Thoracic aorta (tissue), 2 donors: Measurements from ENCODE around the gene SLC6A5. TPM values are rescaled to one million over a fixed set of nuclear protein-coding genes. Genes with fewer than 3 reads are reported as not detected.
"Not testable (repeated sequence)": the region's sequence is repeated elsewhere in the genome, so short reads cannot be mapped to it uniquely, and the experiment has no call there.

Experiments used
- ATAC-seq: fragments of 150-250 bp; one replicate; pipeline ENCODE4 v1.8.0; 2017; ENCODE audit warnings: low read depth; ENCODE audit not compliant: insufficient number of reproducible peaks, low FRiP score
- DNase-seq: peaks from one replicate; pipeline ENCODE4 v3.0.0-alpha.2; 2020; ENCODE audit warnings: low spot score
- H3K27ac ChIP-seq, 2 donors: fragments of 200-600 bp; sonication (generic); 1 replicate in 1 of 2; 2 replicates in 1 of 2; pipeline ENCODE4 v1.5.1; 2016; ENCODE audit warnings: mild to moderate bottlenecking in 2 of 2, moderate library complexity in 2 of 2
- H3K27me3 ChIP-seq: fragments of 200-600 bp; sonication (generic); replicated peaks from 2 replicates; pipeline ENCODE4 v1.6.0; 2016; ENCODE audit warnings: mild to moderate bottlenecking; ENCODE audit not compliant: insufficient read depth
- H3K36me3 ChIP-seq: fragments of 200-600 bp; sonication (generic); one replicate; pipeline ENCODE4 v1.5.1; 2016
- H3K4me1 ChIP-seq, 2 donors: fragments of 200-600 bp; sonication (generic); 1 replicate in 1 of 2; 2 replicates in 1 of 2; pipeline versions ENCODE4 v1.5.1 to v1.6.0; 2016; ENCODE audit warnings: low read depth in 2 of 2, mild to moderate bottlenecking in 1 of 2; ENCODE audit not compliant: control insufficient read depth in 1 of 2
- H3K4me3 ChIP-seq: fragments of 200-600 bp; sonication (generic); 2 replicates; pipeline ENCODE4 v1.5.1; 2016; ENCODE audit warnings: mild to moderate bottlenecking
- H3K9me3 ChIP-seq: fragments of 200-600 bp; sonication (generic); 2 replicates; pipeline ENCODE4 v1.5.1; 2016
- CTCF ChIP-seq: fragments of 200-600 bp; sonication (generic); IDR thresholded peaks from one replicate; pipeline ENCODE4 v1.5.1; 2019; ENCODE audit warnings: antibody characterized with exemption
- total RNA-seq, 2 donors: library from RNA; depleted of rRNA; stranded (reverse); fragments of >200 nt; gene quantifications; one replicate each; pipeline versions ENCODE4 v1.1.0 to v1.2.3, GENCODE V29; 2016

The SLC6A5 gene
- total RNA-seq, 2 donors from 2014 or later, result not detected

GRCh38 chr11:20566591-20567434, 32.6 kb upstream of the SLC6A5 start:
- Histone ChIP-seq H3K36me3 (no peaks in the 10 kb centered on the region), H3K4me1 (peaks cover 0 to 7% of the 10 kb centered on the region in 2 donors), H3K27me3 (no peaks in the 10 kb centered on the region), H3K27ac (peak overlapping the region in 1 of 2 donors; percentile 71), H3K4me3 (no peak overlapping the region), H3K9me3 (no peaks in the 10 kb centered on the region)
- ATAC-seq, result peak; percentile 79
- TF ChIP-seq CTCF, result no peak
- no peak for DNase-seq

GRCh38 chr11:20579725-20580124, 19.7 kb upstream of the SLC6A5 start:
- not testable (repeated sequence) for H3K27ac ChIP-seq, H3K9me3 ChIP-seq, ATAC-seq, H3K4me1 ChIP-seq, H3K27me3 ChIP-seq, DNase-seq, H3K4me3 ChIP-seq, H3K36me3 ChIP-seq

- Histone ChIP-seq H3K4me1 (no peaks in the 10 kb centered on the region), H3K27ac (no peak overlapping the region), H3K4me3 (no peak overlapping the region), H3K27me3 (no peaks in the 10 kb centered on the region), H3K9me3 (no peaks in the 10 kb centered on the region), H3K36me3 (no peaks in the 10 kb centered on the region)
- TF ChIP-seq CTCF, result no peak
- DNase-seq (no peak), ATAC-seq (no peak)
Observed at GRCh38 chr11:20583201-20583600, 16.2 kb upstream of the SLC6A5 start.

- Histone ChIP-seq H3K4me3 (no peak overlapping the region), H3K27me3 (no peaks in the 10 kb centered on the region), H3K36me3 (no peaks in the 10 kb centered on the region), H3K27ac (no peak overlapping the region), H3K4me1 (no peaks in the 10 kb centered on the region), H3K9me3 (no peaks in the 10 kb centered on the region)
- ATAC-seq (no peak), DNase-seq (no peak)
- TF ChIP-seq CTCF, result no peak
Observed at GRCh38 chr11:20584093-20584774, 15.2 kb upstream of the SLC6A5 start.

GRCh38 chr11:20589796-20590195, 9.6 kb upstream of the SLC6A5 start:
- ATAC-seq (no peak), DNase-seq (no peak)
- no peak for TF ChIP-seq CTCF
- Histone ChIP-seq H3K9me3 (no peaks in the 10 kb centered on the region), H3K4me3 (no peak overlapping the region), H3K27me3 (no peaks in the 10 kb centered on the region), H3K27ac (no peak overlapping the region), H3K4me1 (no peaks in the 10 kb centered on the region), H3K36me3 (no peaks in the 10 kb centered on the region)
